Caco-2 (cell line): ENCODE results near the gene OR6F1. TPM values are rescaled to one million over a fixed set of nuclear protein-coding genes. Genes with fewer than 3 reads are reported as not detected.

Source experiments
- BruUV-seq: library from RNA; stranded (reverse); fragments of 400-500 nt; replicated peaks from 2 replicates; lab custom pipeline; 2021; lab: Mats Ljungman, UMichigan
- CTCF ChIA-PET: fragments of 300-600 bp; sonication (Branson Sonifier 250); formaldehyde crosslinking; loops from one replicate; lab custom pipeline; 2022; ENCODE audit warnings: antibody characterized with exemption; lab: Charles Lee
- POLR2A ChIA-PET: fragments of 300-600 bp; sonication (Branson Sonifier 250); formaldehyde crosslinking; loops from one replicate; lab custom pipeline; 2022; ENCODE audit warnings: antibody characterized with exemption; lab: Charles Lee
- DNase-seq, 2 experiments: peaks; one replicate each; pipeline versions ENCODE4 v3.0.0 to v3.0.0-alpha.2; 2020 to 2022
- H3K27me3 ChIP-seq: replicated peaks from 2 replicates; pipeline ENCODE4 v1.6.0; 2011; ENCODE audit warnings: low read length; ENCODE audit not compliant: control insufficient read depth, insufficient read depth
- H3K36me3 ChIP-seq: 2 replicates; pipeline ENCODE4 v1.5.1; 2011; ENCODE audit warnings: low read length; ENCODE audit not compliant: control insufficient read depth, insufficient read depth
- H3K4me1 ChIP-seq: fragments of 250-450 bp; sonication (Bioruptor Pico); 2 replicates; pipeline ENCODE4 v1.5.1; 2020; ENCODE audit warnings: mild to moderate bottlenecking
- H3K4me3 ChIP-seq: 2 replicates; pipeline ENCODE4 v1.5.1; 2011; ENCODE audit warnings: low read depth, mild to moderate bottlenecking, control low read depth, low read length
- H3K9me3 ChIP-seq: fragments of 250-450 bp; sonication (Bioruptor Pico); 2 replicates; pipeline ENCODE4 v1.5.1; 2020; ENCODE audit warnings: mild to moderate bottlenecking, moderate library complexity
- H3K27ac Mint-ChIP-seq: one replicate; pipeline ENCODE4 v1.8.0; 2022; ENCODE audit warnings: mixed read lengths; ENCODE audit not compliant: unreplicated experiment
- H3K27me3 Mint-ChIP-seq: one replicate; pipeline ENCODE4 v1.8.0; 2022; ENCODE audit warnings: mixed read lengths; ENCODE audit not compliant: insufficient read depth, unreplicated experiment
- H3K36me3 Mint-ChIP-seq: one replicate; pipeline ENCODE4 v1.8.0; 2022; ENCODE audit warnings: mild to moderate bottlenecking, mixed read lengths; ENCODE audit not compliant: insufficient read depth, unreplicated experiment
- H3K4me1 Mint-ChIP-seq: one replicate; pipeline ENCODE4 v1.8.0; 2022; ENCODE audit warnings: low read depth, mixed read lengths; ENCODE audit not compliant: unreplicated experiment
- H3K4me3 Mint-ChIP-seq: one replicate; pipeline ENCODE4 v1.8.0; 2022; ENCODE audit warnings: mild to moderate bottlenecking, moderate library complexity, mixed read lengths; ENCODE audit not compliant: unreplicated experiment
- H3K9me3 Mint-ChIP-seq: one replicate; pipeline ENCODE4 v1.8.0; 2022; ENCODE audit warnings: mixed read lengths; ENCODE audit not compliant: unreplicated experiment
- CTCF ChIP-seq, 2 experiments: fragments of 200-600 bp in 1 of 2; IDR thresholded peaks; 1 replicate in 1 of 2; 2 replicates in 1 of 2; pipeline versions ENCODE4 v1.5.1 to v1.8.0; 2011 to 2022; ENCODE audit warnings: antibody characterized with exemption in 1 of 2, control low read depth in 1 of 2, inconsistent platforms in 1 of 2, low read depth in 1 of 2, low read length in 1 of 2, mild to moderate bottlenecking in 1 of 2, moderate library complexity in 1 of 2; ENCODE audit not compliant: insufficient read depth in 1 of 2, severe bottlenecking in 1 of 2, unreplicated experiment in 1 of 2
- intact Hi-C: fragments of 100-400 bp; cut with micrococcal nuclease; formaldehyde crosslinking; loops from one replicate; pipeline ENCODE4 v1.10.0; 2022; ENCODE audit not compliant: unreplicated experiment
- total RNA-seq: library from RNA; stranded (reverse); gene quantifications from 2 replicates; pipeline ENCODE4 v1.2.3, GENCODE V29; 2022

OR6F1 gene
- total RNA-seq, 1 experiment from 2014 or later = not detected

- ChIA-PET CTCF (no interaction called here), POLR2A (no interaction called here)
- no peak for TF ChIP-seq CTCF (IDR thresholded peaks at IDR 0.05; ENCODE audit: insufficient read depth in 1 of 2, low read depth in 1 of 2, low read length in 1 of 2, severe bottlenecking in 1 of 2, unreplicated experiment in 1 of 2)
- no peak overlapping the region for H3K4me3 Mint-ChIP-seq
- intact Hi-C loops = no loop called here
- no peaks in the 10 kb centered on the region for H3K4me1 Mint-ChIP-seq
- Histone ChIP-seq H3K27me3 (no peaks in the 10 kb centered on the region), H3K9me3 (no peaks in the 10 kb centered on the region), H3K36me3 (no peaks in the 10 kb centered on the region), H3K4me3 (no peak overlapping the region), H3K4me1 (no peaks in the 10 kb centered on the region)
- BruUV-seq = no TSS peak
- no peaks in the 10 kb centered on the region for H3K9me3 Mint-ChIP-seq
- no peak for DNase-seq
- H3K27me3 Mint-ChIP-seq = no peaks in the 10 kb centered on the region
- no peaks in the 10 kb centered on the region for H3K36me3 Mint-ChIP-seq
- H3K27ac Mint-ChIP-seq = no peak overlapping the region
These were observed 47.2 kb downstream of the OR6F1 start for GRCh38 chr1:247669225-247669624.

Other genes with a start within 250 kb of the OR6F1 start
- gene OR2C3, start 180.2 kb downstream of the OR6F1 start, total RNA-seq = not detected in 2 replicates
- not detected in 2 replicates for gene GCSAML, start 167.5 kb downstream of the OR6F1 start, total RNA-seq
- not detected in 2 replicates for gene OR2G2, start 128.3 kb downstream of the OR6F1 start, total RNA-seq
- not detected in 2 replicates for gene OR2G3, start 111.1 kb downstream of the OR6F1 start, total RNA-seq
- gene OR13G1, start 36.9 kb downstream of the OR6F1 start, total RNA-seq = not detected in 2 replicates
- gene OR14K1, start 22.0 kb upstream of the OR6F1 start, total RNA-seq = not detected in 2 replicates
- gene OR14A2, start 31.5 kb upstream of the OR6F1 start, total RNA-seq = not detected in 2 replicates
- not detected in 2 replicates for gene OR1C1, start 43.9 kb upstream of the OR6F1 start, total RNA-seq
- not detected in 2 replicates for gene OR14A16, start 107.5 kb upstream of the OR6F1 start, total RNA-seq
- gene OR11L1, start 125.2 kb upstream of the OR6F1 start, total RNA-seq = not detected in 2 replicates
- gene TRIM58, start 140.5 kb upstream of the OR6F1 start, total RNA-seq = not detected in 2 replicates
- not detected in 2 replicates for gene OR2W3, start 178.9 kb upstream of the OR6F1 start, total RNA-seq
- gene OR2T8, start 203.6 kb upstream of the OR6F1 start, total RNA-seq = not detected in 2 replicates
- not detected in 2 replicates for gene OR2AJ1, start 208.2 kb upstream of the OR6F1 start, total RNA-seq
- not detected in 2 replicates for gene OR2L8, start 232.2 kb upstream of the OR6F1 start, total RNA-seq
- not detected in 2 replicates for gene OR2AK2, start 248.6 kb upstream of the OR6F1 start, total RNA-seq